DMS53 treated with DMSO at 0.1 percent for 48 hours (cell line): ENCODE measurements around the gene PIRT.
"Not testable (repeated sequence)": the region's sequence is repeated elsewhere in the genome, so short reads cannot be mapped to it uniquely, and the experiment has no call there.

ENCODE experiments used
- DNase-seq: peaks from one replicate; lab custom pipeline; 2025; ENCODE audit not compliant: unreplicated experiment; lab: John Stamatoyannopoulos, UW

PIRT gene

DNA sequence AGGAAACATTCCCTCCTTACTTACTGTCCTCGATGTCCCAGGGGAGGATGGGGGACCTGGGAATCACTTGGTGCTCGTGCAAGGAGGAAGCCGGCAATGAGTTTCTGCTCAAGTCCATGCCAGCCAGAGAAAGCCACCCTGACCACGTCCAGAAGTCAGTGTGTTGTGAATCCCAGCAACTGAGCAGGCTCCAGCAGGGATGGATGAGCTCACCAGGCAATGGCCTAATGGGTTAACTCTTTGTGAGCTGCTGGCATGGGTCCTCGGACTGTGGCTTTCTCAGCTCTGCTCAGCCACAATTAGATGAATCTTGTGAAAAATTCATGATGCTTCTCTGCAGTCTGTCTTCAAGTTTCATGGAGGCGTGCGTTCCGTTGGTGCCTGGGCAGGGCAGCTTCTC, at the start of gene PIRT:
Gene PIRT, minus strand, starts transcription at position 167 of the 400 bp plus-strand sequence. CDS start 12,442 bp downstream, outside the sequence.
- no peak for DNase-seq

DNA sequence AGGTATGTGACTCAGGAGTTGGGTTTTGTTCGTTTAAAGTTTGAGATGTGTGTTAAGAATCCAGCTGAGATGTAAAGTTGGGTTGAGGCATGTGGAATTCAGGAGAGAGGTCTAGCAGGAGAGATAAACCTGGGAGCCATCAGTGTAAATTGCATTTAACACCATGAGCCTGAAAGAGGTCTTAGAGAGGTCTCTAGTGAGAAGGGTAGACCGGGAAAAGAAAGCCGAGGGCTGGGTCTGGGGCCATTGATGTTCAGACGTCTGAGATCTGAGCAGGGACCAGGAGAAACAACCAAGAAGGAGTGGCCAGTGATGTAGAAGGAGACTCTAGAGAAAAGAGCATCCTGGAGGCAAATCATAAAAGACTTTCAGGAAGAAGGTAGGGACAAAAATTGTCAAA, 44.1 kb upstream of the PIRT start:
- no peak for DNase-seq

GRCh38 chr17:10879190-10879836, 41.4 kb upstream of the PIRT start:
- DNase-seq = no peak

GRCh38 chr17:10875984-10876555, 38.2 kb upstream of the PIRT start:
- no peak for DNase-seq

GRCh38 chr17:10875430-10875851, 37.6 kb upstream of the PIRT start:
- no peak for DNase-seq

- DNase-seq = no peak
Measured at GRCh38 chr17:10871914-10872313, 34.0 kb upstream of the PIRT start.

GRCh38 chr17:10870336-10871050, 32.6 kb upstream of the PIRT start:
- no peak for DNase-seq

DNA sequence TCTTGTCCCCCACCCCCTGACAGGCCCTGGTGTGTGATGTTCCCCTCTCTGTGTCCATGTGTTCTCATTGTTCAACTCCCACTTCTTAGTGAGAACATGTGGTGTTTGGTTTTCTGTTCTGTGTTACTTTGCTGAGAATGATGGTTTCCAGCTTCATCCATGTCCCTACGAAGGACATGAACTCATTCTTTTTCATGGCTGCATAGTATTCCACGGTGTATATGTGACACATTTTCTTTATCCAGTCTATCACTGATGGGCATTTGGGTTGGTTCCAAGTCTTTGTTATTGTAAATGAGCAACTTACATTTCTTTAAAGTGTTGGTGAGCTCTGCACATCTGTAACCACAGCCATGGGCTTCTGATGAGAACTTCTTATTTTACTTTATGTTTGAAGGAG, 30.9 kb upstream of the PIRT start:
- DNase-seq = not testable (repeated sequence)

- DNase-seq = no peak
Measured at GRCh38 chr17:10859051-10859450, 21.2 kb upstream of the PIRT start.

DNA sequence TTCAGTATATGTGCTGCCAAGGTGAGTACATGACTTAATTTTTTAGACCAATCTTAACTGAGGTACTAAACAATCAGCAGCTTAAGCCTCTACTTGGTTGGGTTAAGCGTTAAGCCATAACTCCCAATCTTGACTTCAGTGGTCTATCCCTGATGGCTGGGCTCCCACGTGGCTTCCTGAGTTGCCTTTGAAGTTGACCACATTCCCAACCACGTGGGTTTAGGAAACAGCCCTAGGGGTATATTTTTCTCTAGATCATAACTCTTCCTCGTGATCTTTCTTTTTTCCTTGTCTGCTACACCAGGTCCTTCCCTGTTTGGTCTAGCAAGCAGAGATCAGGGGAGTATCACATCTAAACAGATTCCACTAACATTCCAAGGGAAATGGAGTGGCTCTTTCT, 20.1 kb upstream of the PIRT start:
- no peak for DNase-seq

DNA sequence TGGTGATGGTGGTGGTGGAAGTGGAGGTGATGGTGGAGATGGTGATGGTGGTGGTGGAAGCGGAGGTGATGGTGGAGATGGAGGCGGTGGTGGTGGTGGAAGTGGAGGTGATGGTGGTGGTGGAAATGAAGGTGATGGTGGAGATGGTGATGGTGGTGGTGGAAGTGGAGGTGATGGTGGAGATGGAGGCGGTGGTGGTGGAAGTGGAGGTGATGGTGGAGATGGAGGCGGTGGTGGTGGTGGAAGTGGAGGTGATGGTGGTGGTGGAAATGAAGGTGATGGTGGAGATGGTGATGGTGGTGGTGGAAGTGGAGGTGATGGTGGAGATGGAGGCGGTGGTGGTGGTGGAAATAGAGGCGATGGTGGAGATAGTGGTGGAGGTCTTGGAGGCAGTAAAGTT, 8.7 kb upstream of the PIRT start:
- DNase-seq = not testable (repeated sequence)

- no peak for DNase-seq
Measured at GRCh38 chr17:10845388-10845751, 7.5 kb upstream of the PIRT start.

DNA sequence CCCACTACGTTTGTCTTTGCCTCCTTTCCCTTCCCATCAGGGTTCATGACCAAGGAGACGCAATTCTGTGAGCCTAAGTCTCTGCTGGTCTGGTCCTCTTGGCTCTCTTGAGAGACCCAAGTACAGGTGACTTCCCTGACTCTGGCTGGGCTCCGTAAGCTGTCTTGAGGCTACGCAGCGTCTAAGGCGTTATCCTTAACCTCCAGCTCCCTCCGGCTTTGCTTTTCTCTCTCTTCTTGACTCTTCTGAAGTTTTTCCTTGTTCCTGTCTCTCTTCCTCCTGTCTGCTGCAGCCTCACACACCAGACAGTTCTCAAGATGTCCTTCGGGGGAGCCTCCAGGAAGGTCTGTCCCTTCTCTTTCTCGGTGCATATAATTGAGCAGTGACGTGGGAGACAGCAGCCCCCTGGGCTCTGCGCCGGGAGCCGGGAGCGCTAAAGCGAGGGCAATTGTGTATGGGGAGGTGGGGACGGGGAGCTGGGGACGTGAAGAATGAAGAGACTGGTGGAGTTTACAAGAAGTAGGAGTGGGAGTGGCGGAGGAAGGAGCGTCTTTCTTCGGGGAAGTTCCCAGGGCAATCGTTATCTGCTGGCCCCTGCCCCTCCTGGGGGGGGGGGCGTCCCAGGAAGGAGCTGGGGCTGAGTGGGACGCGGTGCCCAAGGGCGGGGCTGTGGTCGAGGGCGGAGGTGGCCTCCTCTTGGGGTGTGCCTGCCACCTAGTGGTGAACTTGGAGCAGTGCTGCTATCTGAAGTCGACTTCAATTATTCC, 6.9 kb upstream of the PIRT start:
- DNase-seq = no peak

DNA sequence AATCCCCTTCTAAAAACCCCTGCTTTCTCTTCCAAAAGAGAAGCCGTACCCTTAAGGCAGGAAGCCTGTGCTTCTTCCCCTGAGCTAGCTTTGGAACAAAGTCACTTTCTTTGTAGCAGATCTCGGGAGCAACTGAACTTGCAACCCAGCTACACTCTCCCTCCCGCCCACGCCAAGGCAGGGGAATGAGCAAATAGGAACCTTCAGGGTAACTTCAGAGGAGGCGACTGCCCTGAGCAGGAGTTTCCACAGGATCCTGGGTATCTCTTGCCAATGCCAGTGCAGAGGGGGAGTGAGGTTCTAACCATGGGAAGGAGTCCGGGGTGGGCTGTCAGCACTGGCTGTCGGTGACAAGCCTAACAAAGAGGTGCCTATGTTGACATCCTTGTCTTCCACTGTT, 5.9 kb upstream of the PIRT start:
- no peak for DNase-seq

GRCh38 chr17:10842658-10843057, 4.8 kb upstream of the PIRT start:
- no peak for DNase-seq

- no peak for DNase-seq
Measured at GRCh38 chr17:10838682-10839081, 795 bp upstream of the PIRT start.

- no peak for DNase-seq
Measured at GRCh38 chr17:10836966-10837590, 809 bp downstream of the PIRT start.

DNA sequence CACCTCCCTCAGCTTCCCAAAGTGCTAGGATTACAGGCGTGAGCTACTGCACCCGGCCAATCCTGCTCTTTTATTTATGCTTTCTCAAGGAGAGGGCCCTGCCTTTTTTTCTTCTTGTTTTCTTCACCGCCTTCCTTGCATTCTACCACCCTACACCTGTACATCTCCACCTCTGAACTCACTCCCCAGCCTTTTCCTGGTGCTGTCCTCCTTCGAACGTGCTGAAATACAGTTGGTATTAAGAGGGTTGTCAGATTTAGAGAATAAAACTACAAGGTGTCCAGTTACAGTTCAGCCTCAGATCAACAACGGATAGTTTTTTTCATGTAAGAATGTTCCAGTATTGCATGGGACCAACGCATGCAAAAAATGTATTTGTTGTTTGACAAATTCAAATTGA, 1.7 kb downstream of the PIRT start:
- DNase-seq = no peak

DNA sequence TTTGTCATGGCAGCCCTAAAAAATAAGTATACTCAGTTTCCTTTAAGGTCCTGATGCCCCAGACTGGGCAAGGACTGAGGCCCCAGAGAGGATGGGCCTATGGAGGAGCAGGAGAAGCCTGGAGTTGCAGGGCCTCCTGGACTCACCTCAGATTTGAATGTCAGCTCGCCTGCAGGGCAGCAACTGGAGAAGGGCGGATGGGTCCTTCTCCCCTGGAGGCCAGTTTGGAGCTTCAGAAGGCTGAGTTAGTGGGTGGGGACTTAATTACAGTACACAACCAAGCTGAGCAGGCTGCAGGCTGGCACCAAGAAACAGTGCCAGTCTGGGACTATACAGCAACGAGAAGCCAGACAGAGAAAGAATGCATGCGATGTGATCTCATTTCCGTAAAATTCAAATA, 6.2 kb downstream of the PIRT start:
- DNase-seq = no peak

DNA sequence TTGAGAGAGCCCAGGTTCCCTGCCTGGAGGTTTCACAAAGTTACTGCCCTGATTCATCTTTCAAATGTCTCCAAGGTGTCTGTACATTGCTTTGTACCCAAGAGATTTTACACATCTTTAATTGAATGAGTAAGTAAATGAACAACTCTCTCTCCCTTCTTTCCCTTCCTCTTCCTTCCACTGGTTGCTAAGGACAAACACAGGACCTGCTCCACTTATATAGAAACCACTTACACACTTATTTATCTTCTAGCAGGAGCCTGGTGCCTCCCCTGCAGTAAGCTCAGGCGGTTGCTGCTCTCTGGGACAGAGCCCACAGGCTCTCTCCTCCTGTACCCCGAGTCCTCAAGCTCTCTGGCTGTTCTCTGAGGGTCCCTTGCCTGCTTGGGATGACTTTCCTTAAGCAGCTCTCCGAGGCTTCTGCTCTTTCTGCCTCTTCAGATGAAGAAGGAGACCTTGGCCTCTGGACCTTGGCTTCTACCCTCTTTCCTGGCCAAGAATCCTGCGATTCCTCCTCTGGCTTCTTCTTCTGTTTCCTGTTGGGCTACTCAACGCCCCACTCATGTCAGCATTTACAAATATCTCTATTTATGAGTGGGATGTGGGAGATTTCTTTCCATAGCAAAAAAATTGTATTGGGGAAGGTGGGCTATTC, 9.9 kb downstream of the PIRT start:
- no peak for DNase-seq

GRCh38 chr17:10824874-10825273, 13.0 kb downstream of the PIRT start:
- no peak for DNase-seq
